Activated CD4-positive, alpha-beta T cell treated with anti-CD3 and anti-CD28 coated beads for 4 hours (primary cell): Measurements from ENCODE around the gene LRMDA.

Experiments used
- DNase-seq, 2 donors: peaks; one replicate each; pipeline ENCODE4 v3.0.0-alpha.2; 2020

Gene LRMDA

DNA sequence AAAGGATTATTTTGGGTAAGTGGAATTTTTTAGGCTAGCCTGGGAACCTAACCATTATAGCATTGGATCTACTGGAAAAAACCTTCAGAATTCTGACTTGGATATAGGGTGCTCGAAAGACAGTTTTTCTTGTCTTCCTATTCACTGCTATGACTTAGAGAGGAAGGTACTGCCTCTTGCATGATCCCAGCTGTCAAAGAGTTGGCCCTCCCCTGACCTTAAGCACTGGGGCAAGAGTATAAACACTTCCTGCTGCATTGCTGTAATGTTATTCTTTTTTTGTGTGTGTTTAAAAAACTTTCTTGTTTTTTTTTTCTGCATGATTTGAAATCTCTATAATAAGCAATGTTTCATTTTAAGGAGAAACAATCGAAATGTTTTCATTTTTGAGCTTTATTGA lies 113.0 kb downstream of the LRMDA start:
- no peak for DNase-seq

DNA sequence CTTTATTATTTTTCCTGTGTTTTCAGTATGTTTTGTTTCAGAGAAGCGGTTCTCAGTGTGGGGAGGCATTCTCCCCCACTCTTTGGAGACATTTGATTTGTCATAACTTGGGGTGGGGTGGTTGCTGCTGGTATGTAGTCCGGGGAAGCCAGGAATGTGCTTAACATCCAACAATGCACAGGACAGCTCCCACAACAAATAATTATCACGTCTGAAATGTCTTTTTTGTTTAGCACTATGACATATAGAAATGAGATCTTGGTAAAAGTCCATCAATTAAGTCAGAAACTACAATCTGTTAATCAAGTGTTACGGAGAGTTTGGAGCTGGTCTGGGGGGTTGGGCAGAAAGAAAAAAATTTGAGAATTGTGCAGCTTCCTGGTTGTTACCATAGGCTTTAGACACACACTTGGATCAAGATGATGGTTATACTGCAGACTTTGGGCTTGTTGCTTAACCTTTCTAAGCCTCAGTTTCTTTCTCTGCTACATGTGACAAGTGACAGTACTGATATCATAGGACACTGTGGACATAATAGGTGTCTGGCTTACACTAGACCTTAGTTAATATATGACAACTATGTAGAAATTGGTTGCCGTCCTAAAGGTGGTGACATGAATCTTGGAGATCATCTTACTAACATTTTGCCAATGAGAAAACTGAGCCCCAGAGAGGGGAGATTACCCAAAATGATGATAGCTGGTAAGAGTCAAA lies 113.7 kb downstream of the LRMDA start:
- DNase-seq = no peak

DNA sequence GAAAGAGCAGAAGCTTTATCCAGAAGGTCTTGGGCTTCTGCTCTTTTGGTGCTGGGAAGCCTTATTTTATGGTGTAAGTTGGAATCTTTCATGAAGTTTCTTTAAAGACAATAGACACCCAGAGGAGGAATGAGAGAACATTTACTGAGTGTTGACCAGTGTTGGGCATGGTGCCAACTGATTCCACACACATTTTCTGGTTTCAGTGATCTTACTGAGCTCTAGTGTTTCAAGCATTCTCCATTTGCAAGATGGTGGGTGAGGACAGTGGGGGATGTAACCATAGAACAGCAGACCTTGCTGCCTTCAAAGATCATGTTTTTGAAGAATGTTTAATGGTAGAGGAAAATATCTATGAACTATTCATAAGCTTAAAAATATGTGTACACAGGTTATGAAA lies 114.6 kb downstream of the LRMDA start:
- DNase-seq = no peak

- no peak for DNase-seq
These were observed 116.2 kb downstream of the LRMDA start for GRCh38 chr10:75547391-75548298.

DNA sequence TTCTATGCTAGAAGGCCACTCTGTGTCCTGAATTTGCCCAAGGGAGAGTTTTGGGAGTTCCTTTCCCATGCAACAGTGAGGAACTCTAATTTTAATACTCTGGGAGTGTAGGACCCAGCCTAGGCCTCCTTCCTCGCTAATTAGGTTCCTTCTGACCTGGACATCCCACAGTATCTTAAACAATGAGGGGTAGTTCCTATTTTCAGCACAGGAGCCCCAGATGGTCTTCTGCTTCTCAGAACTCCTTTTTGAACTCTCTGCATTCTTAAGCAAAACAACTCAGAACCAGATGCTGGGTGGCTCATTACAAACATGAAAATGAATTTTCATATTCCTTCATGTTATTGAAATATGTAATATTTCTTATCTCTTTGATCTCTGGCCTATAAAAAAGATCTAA lies 116.9 kb downstream of the LRMDA start:
- no peak for DNase-seq

DNA sequence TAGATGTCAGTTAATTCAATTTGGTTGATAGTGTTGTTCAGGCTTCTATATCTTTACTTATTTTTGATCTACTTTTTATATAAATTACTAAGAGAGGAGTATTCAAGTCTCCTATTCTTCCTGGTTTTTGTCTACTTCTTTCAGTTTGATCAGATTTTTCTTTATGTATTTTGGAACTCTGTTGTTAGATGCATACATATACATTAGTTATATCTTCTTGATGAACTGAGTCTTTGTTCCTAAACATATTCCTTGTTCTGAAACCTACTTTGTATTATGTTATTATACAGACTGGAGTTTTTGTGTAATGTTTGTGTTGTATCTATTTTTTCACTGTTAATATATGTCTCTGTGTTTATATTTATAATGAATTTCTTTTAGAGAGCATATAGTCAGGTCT lies 118.8 kb downstream of the LRMDA start:
- DNase-seq = no peak

- DNase-seq = no peak
These were observed 120.7 kb downstream of the LRMDA start for GRCh38 chr10:75552171-75552570.

DNA sequence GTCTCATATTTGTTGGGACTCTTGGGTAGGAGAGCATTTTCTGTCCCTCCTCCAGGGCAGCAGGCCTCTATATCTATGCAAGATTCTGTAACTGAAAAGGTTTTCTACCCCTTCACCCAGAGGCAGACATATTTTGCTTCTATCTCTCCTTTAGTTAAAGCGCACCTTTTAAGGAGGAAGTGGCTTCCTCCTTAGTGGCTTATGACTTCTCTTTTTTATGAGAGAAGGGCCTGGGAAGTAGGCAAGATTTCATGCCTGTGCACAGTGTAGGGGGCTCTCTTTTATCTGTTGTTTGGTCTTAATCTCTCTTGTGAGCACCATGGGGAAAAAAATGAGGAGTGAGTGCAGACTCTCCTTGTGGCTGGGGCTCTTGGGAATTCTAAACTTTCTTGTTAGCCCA lies 122.1 kb downstream of the LRMDA start:
- no peak for DNase-seq

DNA sequence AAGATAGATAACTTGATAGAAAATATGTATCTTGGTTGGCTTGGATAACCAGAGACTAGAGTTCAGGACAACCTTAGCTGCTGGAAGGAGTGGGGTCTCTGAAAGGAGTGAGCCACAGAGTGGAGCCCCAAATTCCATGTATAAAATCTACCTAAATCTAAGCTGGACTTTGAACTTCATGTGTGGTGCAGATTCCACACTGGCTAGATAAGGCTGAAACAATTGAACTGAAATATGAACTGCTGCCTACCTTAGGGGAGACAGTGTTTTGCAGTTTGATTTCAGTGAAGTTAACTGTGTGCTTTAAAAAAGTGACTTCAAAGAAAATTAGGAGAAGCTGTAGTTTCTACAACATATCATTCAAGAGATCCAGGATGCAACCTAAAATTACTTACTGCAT lies 123.9 kb downstream of the LRMDA start:
- DNase-seq = no peak

DNA sequence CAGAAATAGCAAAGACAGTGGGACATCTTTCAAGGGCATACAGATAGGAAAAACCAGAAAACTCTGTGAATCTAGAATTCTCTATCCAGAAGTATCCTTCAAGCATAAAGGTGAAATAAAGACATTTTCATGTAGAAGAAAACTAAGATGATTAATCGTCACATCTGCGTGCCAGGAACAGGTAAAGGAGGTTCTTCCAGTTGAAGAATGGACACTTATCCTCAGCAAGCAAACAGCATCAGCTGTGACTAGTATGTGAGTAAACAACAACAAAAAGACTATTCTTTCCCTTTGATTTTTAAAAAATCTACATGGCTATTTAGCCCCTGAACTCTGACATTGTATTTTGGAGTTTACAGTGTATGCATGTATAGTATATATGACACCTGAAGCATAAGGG lies 124.9 kb downstream of the LRMDA start:
- no peak for DNase-seq

GRCh38 chr10:75565286-75566251 lies 134.1 kb downstream of the LRMDA start:
- DNase-seq = no peak

- no peak for DNase-seq
These were observed 137.2 kb downstream of the LRMDA start for GRCh38 chr10:75568450-75569130.

- DNase-seq = no peak
These were observed 138.1 kb downstream of the LRMDA start for GRCh38 chr10:75569506-75569905.

- DNase-seq = no peak
These were observed 141.1 kb downstream of the LRMDA start for GRCh38 chr10:75572478-75572877.

DNA sequence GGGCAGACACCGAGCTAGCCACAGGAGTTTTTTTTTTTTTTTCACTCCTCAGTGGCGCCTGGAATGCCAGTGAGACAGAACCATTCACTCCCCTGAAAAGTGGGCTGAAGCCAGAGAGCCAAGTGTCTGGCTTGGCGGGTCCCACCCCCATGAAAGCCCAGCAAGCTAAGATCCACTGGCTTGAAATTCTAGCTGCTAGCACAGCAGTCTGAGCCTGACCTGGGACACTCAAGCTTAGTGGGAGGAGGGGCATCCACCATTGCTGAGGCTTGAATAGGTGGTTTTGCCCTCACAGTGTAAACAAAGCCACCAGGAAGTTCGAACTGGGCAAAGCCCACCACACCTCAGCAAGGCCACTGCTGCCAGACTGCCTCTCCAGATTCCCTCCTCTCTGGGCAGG lies 144.5 kb downstream of the LRMDA start:
- no peak for DNase-seq

DNA sequence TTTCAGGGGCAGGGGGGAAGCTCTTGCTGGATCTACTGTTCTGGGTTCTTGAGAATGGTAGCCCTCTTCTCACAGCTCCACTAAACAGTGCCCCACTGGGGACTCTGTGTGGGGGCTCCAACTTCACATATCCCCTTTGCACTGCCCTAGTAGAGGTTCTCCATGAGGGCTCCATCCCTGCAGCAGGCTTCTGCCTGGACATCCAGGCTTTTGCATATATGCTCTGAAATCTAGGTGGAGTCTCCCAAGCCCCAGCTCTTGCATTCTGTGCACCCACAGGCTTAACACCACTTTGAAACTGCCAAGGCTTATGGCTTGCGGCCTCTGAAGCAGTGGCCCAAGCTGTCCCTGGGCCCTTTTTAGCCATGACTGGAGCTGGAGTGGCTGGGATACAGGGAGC lies 150.7 kb downstream of the LRMDA start:
- no peak for DNase-seq

DNA sequence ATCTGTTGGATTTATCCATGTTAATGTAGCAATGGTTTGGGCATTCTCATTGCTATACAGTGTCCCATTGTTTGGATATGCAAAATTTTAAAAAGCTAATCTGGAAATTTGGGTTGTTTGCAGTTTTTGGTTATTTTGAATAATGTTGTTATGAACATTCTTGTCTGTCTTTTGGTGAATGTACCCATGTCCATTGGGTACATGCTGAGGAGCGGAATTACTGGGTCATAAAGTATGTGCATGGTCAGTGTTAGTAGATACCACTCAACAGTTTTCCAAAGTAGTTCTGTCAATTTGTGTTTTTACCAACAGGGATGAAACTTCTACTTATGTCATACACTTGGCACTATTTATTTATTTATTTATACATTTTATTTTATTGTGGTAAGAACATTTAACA lies 153.9 kb downstream of the LRMDA start:
- DNase-seq = no peak

- no peak for DNase-seq
These were observed 155.4 kb downstream of the LRMDA start for GRCh38 chr10:75586814-75587213.

GRCh38 chr10:75588031-75588430 lies 156.6 kb downstream of the LRMDA start:
- no peak for DNase-seq

DNA sequence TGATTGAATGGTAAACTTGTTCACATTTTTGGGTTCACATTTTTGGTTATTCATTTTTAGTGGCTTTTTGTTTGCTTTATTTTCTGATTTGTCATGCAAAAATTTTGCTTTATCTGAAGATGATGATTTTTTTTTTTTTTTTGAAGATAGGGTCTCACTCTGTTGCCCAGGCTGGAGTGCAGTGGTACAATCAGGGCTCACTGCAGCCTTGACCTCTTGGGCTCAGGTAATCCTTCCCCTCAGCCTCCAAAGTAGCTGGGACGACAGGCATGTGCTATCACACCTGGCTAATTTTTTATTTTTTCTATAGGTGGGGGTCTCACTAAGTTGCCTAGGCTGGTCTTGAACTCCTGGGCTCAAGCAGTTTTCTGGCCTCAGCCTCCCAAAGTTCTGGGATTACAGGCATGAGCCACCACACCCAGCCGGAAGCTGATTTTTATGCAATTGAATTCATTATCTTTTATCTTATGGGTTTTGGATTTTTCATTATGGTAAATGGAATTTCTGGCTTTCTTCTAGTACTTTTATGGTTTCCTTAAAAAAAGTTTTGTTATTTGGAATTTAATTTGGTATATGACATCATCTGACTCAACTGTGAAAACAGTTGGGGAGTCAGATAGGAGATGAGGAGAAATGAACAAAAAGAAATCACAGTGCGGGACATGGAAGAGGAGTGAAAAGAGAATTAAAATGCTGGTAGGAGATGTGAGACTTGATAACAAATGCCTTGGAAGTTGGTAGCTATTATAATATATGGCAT lies 158.7 kb downstream of the LRMDA start:
- DNase-seq = no peak

GRCh38 chr10:75592151-75592787 lies 160.8 kb downstream of the LRMDA start:
- DNase-seq = no peak
